VCaP (cell line): ENCODE results near the gene NPHP3.
"Not testable (repeated sequence)": the region's sequence is repeated elsewhere in the genome, so short reads cannot be mapped to it uniquely, and the experiment has no call there.

Experiments
- H3K27ac ChIP-seq: fragments of 450-650 bp; 2 replicates; pipeline ENCODE4 v1.5.1; 2017
- TF ChIP-seq, protein P1 (sequence below): fragments of 450-650 bp; conservative IDR thresholded peaks from 2 replicates; pipeline ENCODE4 v1.5.1; 2017; ENCODE audit warnings: mild to moderate bottlenecking, moderate library complexity

Gene NPHP3

DNA sequence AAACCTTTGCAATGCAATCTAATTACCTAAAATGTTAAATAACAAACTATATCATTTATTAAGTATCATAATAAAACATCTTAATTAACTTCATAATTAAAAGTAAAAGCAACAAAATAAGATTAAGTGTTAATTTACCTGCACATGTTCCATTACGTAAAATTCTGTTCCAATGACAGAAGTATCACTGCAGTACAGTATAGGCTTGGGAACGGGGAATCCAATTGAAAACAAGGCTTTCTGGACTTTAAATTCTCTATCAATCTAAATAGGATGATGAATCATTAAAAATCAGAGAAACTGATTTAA lies 79.7 kb downstream of the NPHP3 start:
- no peak overlapping the region for H3K27ac ChIP-seq
- TF ChIP-seq, protein P1, sequence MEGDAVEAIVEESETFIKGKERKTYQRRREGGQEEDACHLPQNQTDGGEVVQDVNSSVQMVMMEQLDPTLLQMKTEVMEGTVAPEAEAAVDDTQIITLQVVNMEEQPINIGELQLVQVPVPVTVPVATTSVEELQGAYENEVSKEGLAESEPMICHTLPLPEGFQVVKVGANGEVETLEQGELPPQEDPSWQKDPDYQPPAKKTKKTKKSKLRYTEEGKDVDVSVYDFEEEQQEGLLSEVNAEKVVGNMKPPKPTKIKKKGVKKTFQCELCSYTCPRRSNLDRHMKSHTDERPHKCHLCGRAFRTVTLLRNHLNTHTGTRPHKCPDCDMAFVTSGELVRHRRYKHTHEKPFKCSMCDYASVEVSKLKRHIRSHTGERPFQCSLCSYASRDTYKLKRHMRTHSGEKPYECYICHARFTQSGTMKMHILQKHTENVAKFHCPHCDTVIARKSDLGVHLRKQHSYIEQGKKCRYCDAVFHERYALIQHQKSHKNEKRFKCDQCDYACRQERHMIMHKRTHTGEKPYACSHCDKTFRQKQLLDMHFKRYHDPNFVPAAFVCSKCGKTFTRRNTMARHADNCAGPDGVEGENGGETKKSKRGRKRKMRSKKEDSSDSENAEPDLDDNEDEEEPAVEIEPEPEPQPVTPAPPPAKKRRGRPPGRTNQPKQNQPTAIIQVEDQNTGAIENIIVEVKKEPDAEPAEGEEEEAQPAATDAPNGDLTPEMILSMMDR: peak; percentile 54

DNA sequence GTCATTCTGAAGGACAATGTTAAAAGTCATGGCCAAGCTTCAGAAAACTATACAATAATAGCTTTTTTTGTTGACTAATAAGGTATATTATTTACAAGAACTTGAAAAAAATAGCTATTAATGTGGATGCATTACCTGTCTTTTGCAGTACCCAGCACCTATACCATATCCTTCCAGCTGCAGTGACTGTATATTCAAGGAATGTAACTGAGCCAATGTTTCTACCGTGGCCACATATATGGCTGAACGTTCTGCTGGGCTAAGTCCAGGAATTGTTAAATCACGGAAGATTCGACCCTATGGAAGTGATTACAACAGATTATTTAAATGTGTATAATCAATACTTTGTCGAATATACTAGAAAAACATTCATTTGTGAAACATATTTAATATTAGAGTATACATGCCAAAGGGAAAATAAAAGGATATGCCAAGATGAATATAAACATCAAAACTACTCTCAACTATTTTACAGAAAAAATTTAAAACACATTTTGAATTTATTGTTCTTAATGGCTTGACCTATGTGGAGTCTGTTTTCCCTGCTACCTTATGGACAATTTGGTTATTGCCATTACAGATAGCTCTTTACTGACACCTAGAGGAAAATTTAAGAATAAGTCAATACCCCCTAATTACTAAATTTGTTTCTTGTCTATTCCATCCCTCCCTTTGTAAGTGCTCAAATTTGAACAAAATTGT lies 80.2 kb downstream of the NPHP3 start:
- TF ChIP-seq, protein P1: peak; percentile 90

DNA sequence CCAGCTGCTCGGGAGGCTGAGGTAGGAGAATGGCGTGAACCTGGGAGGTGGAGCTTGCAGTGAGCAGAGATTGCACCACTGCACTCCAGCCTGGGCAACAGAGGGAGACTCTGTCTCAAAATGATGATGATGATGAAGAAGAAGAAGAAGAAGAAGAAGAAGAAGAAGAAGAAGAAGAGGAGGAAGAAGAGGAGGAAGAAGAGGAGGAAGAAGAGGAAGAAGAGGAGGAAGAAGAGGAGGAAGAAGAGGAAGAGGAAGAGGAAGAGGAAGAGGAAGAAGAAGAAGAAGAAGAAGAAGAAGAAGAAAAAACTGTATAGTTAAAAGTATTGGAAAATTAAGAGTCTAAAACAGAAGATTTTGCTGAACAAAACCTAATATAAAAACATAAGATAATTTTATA lies 80.8 kb downstream of the NPHP3 start:
- not testable (repeated sequence) for H3K27ac ChIP-seq

More for the DNA sequence above, 80.2 kb downstream of the NPHP3 start:
- H3K27ac ChIP-seq: no peak overlapping the region

DNA sequence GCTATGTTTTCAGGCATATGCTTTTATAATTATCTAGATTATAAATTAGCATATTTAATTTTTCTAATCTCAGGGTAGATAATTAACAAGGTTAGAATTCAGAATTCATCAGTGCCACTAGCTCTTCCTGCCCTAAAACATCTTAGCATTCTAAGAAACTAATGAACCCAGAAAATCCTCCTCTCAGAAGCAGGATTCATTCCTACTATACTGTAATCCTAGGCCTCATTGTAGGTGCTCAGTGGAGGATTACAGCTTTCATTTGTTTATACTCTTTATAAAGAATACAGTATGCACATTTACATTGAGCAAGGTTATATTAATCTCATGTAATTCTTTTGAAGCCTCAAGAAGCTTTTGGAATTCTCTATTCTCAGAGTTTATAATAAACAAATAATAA lies 83.5 kb downstream of the NPHP3 start:
- TF ChIP-seq, protein P1: no peak
- no peak overlapping the region; the same call in 1 of the 2 replicates for H3K27ac ChIP-seq

DNA sequence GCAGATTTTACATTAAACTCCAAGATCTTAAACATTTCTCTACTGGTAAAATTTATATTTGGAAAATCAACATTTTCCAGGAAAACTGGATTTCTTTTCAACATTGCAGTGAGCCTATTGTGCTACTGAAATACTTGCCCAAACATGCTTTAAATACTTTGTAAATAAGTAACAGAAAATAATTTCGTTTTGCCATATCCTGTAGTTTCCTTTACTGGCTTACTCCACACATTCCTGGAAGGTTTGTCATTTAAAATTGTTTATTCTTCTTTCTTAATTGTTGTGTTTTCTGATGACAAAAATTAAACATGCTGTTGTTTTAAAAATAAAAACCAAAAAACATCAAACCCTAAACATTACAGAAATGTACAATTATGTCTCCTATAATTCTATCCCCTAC lies 84.6 kb downstream of the NPHP3 start:
- peak overlapping the region; percentile 8; the same call in 1 of the 2 replicates for H3K27ac ChIP-seq
- TF ChIP-seq, protein P1: no peak

DNA sequence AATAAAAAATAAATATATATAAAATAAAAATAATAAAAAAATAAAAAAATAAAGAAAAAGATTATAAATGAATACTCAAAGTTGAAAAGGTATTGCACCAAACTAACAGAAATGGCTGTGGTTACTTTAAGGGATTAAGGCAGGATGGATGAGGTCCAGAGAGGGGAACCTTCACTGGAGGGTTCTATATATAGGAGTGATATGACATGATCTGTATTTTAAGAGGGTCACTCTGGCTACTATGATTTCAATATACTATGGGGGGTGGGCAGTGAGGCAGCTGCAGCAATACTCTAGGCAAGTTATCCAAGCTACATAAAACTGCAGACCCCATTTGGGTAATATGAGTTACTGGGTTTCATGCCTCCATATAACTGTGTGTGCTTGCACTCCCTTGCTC lies 87.2 kb downstream of the NPHP3 start:
- H3K27ac ChIP-seq: no peak overlapping the region
- TF ChIP-seq, protein P1: no peak
